Endothelial cell (in vitro differentiated cells): ENCODE measurements around the gene KIF20B. TPM values are rescaled to one million over a fixed set of nuclear protein-coding genes. Genes with fewer than 3 reads are reported as not detected.

Experiments
- DNase-seq: peaks from one replicate; pipeline ENCODE4 v3.0.0; 2021; ENCODE audit warnings: low spot score
- H3K27ac Mint-ChIP-seq: one replicate; pipeline ENCODE4 v1.8.0; 2021; ENCODE audit warnings: mixed read lengths, inconsistent platforms; ENCODE audit not compliant: unreplicated experiment
- H3K27me3 Mint-ChIP-seq: one replicate; pipeline ENCODE4 v1.8.0; 2021; ENCODE audit warnings: mild to moderate bottlenecking, moderate library complexity, mixed read lengths, inconsistent platforms; ENCODE audit not compliant: unreplicated experiment
- H3K36me3 Mint-ChIP-seq: one replicate; pipeline ENCODE4 v1.8.0; 2021; ENCODE audit warnings: mild to moderate bottlenecking, low read depth, mixed read lengths, inconsistent platforms; ENCODE audit not compliant: unreplicated experiment
- H3K4me1 Mint-ChIP-seq: one replicate; pipeline ENCODE4 v1.8.0; 2021; ENCODE audit warnings: mild to moderate bottlenecking, mixed read lengths, inconsistent platforms; ENCODE audit not compliant: unreplicated experiment
- H3K4me3 Mint-ChIP-seq: one replicate; pipeline ENCODE4 v1.8.0; 2021; ENCODE audit warnings: mild to moderate bottlenecking, mixed read lengths, inconsistent platforms; ENCODE audit not compliant: unreplicated experiment
- H3K9me3 Mint-ChIP-seq: one replicate; pipeline ENCODE4 v1.8.0; 2021; ENCODE audit warnings: mixed read lengths, inconsistent platforms; ENCODE audit not compliant: unreplicated experiment
- total RNA-seq: library from RNA; stranded (reverse); fragmentation: NEBNext Ultra II Directional; extraction: Animal tissue kit (Norgen Biotek cat#: 25700); gene quantifications from one replicate; pipeline ENCODE4 v1.2.1, GENCODE V29; 2021; ENCODE audit not compliant: unreplicated experiment
- TF ChIP-seq, protein P1 (sequence below): fragments of 200-600 bp; sonication (generic); IDR thresholded peaks from one replicate; pipeline ENCODE4 v1.5.0; 2021; ENCODE audit warnings: antibody characterized with exemption; ENCODE audit not compliant: unreplicated experiment

The KIF20B gene
- total RNA-seq, 1 donor from 2014 or later: 12.9 TPM

DNA sequence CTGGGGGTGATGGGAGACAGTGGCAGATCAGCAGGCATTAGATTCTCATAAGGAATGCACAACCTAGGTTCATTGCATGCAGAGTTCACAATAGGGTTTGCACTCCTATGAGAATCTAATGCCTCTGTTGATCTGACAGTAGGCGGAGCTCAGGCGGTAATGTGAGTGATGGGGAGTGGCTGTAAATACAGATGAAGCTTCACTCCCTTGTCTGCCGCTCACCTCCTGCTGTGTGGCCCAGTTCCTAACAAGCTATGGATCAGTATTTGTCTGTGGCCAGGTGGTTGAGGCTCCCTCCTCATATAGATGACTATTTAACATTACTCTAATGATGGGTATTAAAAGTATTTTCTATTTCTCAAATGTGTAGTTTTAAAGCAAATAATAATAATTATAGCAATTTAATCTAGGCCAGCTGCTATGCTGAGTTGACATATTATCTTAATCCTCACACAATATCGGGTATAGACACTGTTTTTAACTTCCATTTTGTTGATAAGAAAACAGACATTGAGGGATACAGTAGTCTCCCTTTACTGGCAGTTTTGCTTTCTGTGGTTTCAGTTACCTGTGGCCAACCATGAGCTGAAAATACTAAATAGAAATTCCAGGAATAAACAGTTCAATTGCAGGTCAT lies 39.9 kb downstream of the KIF20B start:
- Mint-ChIP-seq H3K36me3 (peaks cover 6% of the 10 kb centered on the region), H3K27me3 (no peaks in the 10 kb centered on the region)

DNA sequence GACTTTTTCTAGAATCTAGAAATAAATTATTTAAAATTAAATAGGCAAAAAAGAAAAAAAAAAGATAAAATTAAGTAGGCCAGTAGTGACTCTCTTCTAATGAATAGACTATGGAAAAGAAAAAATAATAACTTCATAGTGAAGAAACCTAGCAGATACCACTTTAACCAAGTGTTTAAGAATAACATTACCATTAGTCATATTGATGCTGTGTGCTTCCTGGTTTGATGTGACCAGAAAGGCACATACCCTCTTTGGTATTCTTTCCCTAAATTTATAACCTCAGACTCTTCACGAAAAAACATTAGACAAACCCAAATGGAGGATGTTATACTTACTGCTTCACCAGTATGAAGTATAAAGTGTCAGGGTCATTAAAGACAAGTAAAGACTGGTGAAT lies 42.6 kb downstream of the KIF20B start:
- no peaks in the 10 kb centered on the region for H3K9me3 Mint-ChIP-seq
- peaks cover 9% of the 10 kb centered on the region for H3K36me3 Mint-ChIP-seq
- no peaks in the 10 kb centered on the region for H3K4me1 Mint-ChIP-seq
- H3K27ac Mint-ChIP-seq: no peak overlapping the region
- H3K4me3 Mint-ChIP-seq: no peak overlapping the region
- DNase-seq: no peak
- H3K27me3 Mint-ChIP-seq: no peaks in the 10 kb centered on the region
- TF ChIP-seq, protein P1, sequence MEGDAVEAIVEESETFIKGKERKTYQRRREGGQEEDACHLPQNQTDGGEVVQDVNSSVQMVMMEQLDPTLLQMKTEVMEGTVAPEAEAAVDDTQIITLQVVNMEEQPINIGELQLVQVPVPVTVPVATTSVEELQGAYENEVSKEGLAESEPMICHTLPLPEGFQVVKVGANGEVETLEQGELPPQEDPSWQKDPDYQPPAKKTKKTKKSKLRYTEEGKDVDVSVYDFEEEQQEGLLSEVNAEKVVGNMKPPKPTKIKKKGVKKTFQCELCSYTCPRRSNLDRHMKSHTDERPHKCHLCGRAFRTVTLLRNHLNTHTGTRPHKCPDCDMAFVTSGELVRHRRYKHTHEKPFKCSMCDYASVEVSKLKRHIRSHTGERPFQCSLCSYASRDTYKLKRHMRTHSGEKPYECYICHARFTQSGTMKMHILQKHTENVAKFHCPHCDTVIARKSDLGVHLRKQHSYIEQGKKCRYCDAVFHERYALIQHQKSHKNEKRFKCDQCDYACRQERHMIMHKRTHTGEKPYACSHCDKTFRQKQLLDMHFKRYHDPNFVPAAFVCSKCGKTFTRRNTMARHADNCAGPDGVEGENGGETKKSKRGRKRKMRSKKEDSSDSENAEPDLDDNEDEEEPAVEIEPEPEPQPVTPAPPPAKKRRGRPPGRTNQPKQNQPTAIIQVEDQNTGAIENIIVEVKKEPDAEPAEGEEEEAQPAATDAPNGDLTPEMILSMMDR: no peak

More for the DNA sequence above, 39.9 kb downstream of the KIF20B start:
- Mint-ChIP-seq H3K9me3 (no peaks in the 10 kb centered on the region), H3K27ac (no peak overlapping the region), H3K4me1 (no peaks in the 10 kb centered on the region), H3K4me3 (no peak overlapping the region)
- TF ChIP-seq, protein P1: no peak
- DNase-seq: no peak

DNA sequence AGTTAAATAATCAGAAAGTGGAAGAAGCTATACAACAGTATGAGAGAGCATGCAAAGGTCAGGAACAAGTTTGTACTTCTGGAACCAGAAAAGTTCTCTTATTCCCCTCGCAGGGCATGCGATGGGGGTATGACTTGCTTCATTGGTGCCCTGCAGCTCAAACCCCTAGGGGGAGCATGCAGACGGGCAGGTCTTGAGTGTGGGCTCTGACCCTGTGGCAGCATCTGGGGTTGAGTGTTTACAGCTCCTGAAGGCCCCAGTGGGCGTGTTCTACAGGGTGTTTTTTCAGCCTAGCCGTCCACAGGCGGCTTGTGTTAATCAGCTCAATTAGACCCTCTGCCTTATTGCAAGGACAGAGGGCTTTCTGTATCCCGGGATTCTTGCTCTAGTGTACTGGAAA lies 44.5 kb downstream of the KIF20B start:
- Mint-ChIP-seq H3K27me3 (no peaks in the 10 kb centered on the region), H3K4me1 (no peaks in the 10 kb centered on the region), H3K36me3 (peaks cover 9% of the 10 kb centered on the region), H3K27ac (no peak overlapping the region), H3K4me3 (no peak overlapping the region), H3K9me3 (no peaks in the 10 kb centered on the region)
- TF ChIP-seq, protein P1: no peak
- no peak for DNase-seq

DNA sequence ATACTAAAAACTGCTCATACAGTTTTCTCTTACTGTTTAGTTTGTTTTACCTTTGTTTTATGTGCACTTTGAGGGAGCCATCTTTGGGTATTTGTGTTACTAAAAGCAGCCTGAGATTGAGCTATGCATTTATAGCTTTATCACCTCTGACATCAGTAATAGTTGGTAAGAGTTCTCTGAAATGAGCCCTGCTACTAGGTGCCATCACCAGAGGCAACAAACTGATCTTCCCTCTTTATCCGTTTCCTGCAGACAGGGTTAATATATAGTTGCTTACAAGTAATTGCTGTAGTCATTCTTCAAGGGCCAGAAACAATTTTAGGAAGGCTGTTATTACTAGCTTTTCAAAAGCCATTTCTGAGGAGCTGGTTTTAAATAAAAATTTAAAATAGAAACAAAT lies 49.1 kb downstream of the KIF20B start:
- no peaks in the 10 kb centered on the region for H3K9me3 Mint-ChIP-seq
- no peak overlapping the region for H3K4me3 Mint-ChIP-seq
- TF ChIP-seq, protein P1: no peak
- no peaks in the 10 kb centered on the region for H3K4me1 Mint-ChIP-seq
- no peak for DNase-seq
- H3K27ac Mint-ChIP-seq: no peak overlapping the region
- H3K36me3 Mint-ChIP-seq: peaks cover 5% of the 10 kb centered on the region
- H3K27me3 Mint-ChIP-seq: no peaks in the 10 kb centered on the region

DNA sequence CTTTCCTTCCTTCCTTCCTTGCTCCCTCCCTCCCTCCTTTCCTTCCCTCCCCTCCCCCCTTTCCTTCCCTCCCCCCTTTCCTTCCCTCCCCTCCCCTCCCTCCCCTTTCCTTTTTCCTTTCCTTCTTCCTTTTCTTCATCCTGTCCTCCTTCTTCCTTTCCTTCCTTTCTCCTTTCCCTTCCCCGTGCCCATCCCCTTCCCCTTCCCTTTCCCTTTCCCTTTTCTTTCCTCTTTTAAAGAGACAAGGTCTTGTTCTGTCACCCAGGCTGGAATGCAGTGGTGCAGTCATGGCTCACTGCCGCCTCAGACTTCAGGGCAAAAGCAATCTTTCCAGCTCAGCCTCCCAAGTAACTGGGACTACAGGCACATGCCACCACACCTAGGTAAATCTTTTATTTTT lies 54.0 kb downstream of the KIF20B start:
- Mint-ChIP-seq H3K9me3 (no peaks in the 10 kb centered on the region), H3K4me1 (no peaks in the 10 kb centered on the region), H3K27me3 (no peaks in the 10 kb centered on the region), H3K4me3 (no peak overlapping the region), H3K36me3 (peaks cover 3% of the 10 kb centered on the region), H3K27ac (no peak overlapping the region)
- DNase-seq: no peak
- TF ChIP-seq, protein P1: no peak
